HS-27A (cell line): Measurements from ENCODE around the gene UGGT1.

Experiments
- DNase-seq: peaks from one replicate; pipeline ENCODE4 v3.0.0-alpha.2; 2012; ENCODE audit warnings: low read depth, missing footprints

Gene UGGT1, protein sequence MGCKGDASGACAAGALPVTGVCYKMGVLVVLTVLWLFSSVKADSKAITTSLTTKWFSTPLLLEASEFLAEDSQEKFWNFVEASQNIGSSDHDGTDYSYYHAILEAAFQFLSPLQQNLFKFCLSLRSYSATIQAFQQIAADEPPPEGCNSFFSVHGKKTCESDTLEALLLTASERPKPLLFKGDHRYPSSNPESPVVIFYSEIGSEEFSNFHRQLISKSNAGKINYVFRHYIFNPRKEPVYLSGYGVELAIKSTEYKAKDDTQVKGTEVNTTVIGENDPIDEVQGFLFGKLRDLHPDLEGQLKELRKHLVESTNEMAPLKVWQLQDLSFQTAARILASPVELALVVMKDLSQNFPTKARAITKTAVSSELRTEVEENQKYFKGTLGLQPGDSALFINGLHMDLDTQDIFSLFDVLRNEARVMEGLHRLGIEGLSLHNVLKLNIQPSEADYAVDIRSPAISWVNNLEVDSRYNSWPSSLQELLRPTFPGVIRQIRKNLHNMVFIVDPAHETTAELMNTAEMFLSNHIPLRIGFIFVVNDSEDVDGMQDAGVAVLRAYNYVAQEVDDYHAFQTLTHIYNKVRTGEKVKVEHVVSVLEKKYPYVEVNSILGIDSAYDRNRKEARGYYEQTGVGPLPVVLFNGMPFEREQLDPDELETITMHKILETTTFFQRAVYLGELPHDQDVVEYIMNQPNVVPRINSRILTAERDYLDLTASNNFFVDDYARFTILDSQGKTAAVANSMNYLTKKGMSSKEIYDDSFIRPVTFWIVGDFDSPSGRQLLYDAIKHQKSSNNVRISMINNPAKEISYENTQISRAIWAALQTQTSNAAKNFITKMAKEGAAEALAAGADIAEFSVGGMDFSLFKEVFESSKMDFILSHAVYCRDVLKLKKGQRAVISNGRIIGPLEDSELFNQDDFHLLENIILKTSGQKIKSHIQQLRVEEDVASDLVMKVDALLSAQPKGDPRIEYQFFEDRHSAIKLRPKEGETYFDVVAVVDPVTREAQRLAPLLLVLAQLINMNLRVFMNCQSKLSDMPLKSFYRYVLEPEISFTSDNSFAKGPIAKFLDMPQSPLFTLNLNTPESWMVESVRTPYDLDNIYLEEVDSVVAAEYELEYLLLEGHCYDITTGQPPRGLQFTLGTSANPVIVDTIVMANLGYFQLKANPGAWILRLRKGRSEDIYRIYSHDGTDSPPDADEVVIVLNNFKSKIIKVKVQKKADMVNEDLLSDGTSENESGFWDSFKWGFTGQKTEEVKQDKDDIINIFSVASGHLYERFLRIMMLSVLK (N-terminal part only)

DNA sequence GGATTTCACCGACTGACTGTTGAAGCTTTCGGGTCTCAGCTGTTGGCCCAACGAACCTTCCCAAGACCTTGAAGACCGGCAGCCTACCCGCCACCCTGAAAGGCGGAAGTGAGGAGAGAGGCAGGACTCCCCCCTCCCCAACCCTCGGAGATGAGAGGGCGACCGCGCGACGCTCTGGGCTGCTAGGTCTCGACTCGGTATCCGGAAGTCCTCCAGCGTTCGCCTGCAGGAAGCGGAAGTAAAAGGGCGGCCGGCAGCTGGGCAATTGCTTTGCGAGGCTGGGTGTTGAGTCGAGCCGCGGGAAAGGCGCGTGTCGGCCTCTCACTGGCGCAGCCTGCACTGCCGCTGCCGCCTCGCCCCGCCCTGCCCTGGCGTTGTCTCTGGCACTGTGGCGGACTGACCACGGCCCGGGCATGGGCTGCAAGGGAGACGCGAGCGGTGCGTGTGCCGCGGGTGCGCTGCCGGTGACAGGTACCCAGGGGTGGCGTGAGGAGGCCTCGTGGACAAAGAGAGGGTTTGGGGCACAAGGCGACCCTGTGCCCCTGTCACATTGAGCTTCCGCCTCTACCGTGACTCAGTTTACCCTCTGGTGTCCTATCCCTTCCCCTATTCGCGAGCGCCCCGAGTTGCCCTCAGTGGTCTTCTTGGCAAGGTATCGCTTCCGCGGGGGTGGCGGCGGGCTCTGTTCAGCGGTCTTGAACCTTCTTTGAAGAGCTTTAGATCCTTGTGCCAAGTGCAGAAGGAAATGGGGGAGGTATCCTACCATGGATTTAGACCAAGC is at the start of gene UGGT1:
TSS of gene UGGT1 (plus strand) at position 256 of the 781 bp plus-strand sequence. CDS start at position 414, 158 bp downstream.
- peak; percentile 100 for DNase-seq

DNA sequence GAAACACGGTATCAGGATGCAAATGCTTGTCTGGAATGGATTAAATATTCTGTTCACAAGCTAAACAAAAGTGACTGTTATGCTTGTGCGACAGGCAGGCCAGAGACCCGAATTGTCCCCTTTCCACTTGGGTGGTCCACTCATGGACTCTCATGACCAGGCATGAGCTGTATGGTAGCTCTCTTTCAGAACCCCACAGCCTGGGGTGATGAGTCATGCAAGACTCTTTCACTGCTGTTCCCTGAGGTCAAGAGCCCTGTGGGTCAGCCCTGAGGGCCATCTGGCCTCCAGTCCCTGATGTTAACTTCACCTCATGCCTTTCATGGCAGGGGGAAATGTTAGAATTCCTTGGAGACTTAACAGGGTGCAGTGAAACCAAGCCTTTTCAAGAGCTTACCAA is 49.4 kb upstream of the UGGT1 start:
- no peak for DNase-seq

DNA sequence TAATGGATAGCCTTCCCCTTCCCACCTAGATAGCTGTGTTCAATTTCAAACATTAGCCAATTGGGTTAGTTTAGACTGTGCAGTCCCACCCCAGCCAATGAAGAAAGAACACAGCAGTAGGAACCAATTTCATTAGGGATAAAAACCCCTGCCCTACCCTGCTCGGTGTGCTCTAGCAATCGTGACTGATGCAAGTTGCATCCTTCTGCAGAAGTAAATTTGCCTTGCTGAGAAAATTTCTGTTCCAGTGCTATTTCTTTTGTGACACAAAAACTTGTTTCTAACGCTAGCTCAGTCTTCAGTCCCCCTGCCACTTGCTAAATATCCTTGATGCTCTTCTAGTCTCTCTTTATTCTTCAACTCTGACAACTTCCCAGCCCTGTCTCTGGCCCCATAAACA is 48.0 kb upstream of the UGGT1 start:
- no peak for DNase-seq

DNA sequence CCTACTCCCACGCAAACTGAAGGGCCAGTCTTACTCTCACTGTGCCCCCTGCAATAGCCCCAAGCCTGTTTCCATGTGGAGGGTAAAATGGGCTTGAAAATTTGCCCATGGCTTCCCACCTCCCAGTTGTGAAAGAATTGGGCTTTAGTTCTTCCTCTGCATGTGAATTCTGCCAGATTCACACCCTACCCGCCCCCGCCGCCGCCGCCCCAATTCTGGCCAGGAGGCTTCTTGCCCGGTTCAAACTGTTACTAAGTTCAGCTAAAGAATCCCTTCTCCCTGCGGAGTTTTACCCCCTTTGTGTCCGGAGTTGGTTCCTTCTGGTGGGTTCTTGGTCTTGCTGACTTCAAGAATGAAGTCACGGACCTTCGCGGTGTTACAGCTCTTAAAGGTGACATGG is 37.7 kb upstream of the UGGT1 start:
- no peak for DNase-seq

- DNase-seq = no peak
Observed at GRCh38 chr2:128054104-128054885, 36.7 kb upstream of the UGGT1 start.

DNA sequence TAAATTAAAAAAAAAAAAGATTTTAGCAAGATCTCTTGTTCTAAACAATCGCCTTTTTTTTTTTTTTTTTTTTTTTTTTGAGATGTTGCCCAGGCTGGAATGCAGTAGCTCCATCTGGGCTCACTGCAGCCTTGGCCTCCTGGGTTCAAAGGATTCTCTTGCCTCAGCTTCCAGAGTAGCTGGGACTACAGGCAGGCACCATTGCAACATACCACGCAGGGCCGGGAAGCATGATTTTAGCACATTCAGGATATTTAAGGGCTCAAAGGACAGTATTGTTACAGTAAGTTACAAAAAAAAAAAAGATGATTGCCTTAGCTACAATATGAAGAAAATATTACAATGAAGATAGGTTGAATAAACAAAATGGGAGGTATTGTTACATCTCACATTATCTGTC is 33.7 kb upstream of the UGGT1 start:
- no peak for DNase-seq

- no peak for DNase-seq
Observed at GRCh38 chr2:128058114-128058513, 32.9 kb upstream of the UGGT1 start.

DNA sequence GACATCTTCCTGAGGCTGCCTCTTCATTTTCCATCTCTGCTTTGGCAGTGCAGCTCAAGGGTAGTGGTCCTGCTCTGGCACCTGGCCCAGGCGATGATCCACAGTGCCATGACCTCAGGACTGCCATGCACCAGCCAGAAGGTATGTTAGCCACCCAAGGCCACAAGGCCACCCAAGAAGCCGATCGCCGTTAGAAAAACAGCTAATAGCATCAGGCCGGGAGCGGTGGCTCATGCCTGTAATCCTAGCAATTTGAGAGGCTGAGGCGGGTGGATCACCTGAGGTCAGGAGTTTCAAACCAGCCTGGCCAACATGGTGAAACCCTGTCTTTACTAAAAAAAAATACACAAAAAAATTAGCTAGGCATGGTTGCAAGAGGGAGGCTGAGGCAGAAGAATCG is 28.4 kb upstream of the UGGT1 start:
- no peak for DNase-seq

- DNase-seq = no peak
Observed at GRCh38 chr2:128064353-128064752, 26.6 kb upstream of the UGGT1 start.

DNA sequence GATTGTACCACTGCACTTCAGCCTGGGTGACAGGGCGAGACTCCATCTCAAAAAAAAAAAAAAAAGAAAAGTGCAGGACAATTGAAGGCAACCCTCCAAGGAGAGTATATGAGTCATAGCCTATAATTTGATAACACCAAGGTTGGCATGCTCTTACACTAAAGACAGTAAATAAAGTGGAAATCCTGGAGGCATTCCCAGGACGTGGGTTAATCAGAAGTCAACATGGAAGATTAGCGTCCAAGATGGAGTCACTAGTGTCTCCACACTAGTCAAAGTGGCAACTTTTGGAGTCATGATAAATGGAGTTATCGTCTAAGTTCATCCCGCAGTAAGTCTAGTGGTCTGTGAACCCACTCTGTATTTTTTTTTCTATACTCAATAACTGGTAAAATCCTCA is 21.2 kb upstream of the UGGT1 start:
- DNase-seq = no peak

GRCh38 chr2:128073278-128073677 is 17.7 kb upstream of the UGGT1 start:
- DNase-seq = no peak

DNA sequence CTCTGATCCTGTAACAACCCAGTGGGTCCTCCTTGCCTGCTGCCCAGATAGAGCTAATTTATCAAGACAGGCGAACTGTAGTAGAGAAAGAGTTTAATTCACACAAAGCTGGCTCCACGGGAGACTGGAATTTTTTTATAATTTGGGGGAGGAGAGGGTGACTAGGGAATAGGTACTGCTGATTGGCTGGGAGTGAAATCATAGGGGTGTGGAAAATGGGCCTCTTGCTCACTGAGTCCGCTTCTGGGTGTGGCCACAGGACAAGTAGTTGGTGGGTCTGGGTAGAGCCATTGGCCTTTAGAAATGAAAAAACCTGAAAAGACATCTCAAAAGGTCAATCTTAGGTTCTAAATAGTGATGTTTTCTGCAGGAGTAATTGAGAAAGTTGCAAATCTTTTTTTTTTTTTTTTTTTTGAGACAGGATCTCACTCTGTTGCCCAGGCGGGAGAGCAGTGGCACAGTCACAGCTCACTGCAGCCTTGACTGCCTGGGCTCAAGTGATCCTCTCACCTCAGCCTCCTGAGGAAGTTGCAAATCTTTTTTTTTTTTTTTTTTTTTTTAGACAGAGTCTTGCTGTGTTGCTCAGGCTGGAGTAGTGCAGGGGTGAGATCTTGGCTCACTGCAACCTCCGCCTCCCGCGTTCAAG is 14.4 kb upstream of the UGGT1 start:
- no peak for DNase-seq

- DNase-seq = no peak
Observed at GRCh38 chr2:128084757-128085156, 6.2 kb upstream of the UGGT1 start.

DNA sequence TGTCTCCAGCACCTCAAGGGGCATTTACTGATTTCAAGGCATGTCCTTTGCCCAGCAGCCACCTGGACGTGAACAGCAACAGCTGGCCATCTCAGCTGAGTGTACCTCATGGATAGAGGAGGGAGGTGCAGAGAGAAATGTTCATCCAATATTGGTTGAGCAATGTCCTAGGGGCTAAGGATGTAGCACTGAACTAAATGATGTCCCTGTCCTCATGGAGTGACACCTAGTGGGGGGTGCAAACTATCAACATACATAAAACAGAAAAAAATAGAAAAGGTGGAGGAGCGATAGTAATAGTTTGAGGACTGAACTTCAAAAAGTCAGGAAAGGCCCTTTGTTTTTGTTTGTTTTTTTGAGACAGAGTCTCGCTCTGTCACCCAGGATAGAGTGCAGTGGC is 4.8 kb upstream of the UGGT1 start:
- DNase-seq = no peak

GRCh38 chr2:128090575-128090944 is 440 bp upstream of the UGGT1 start:
- DNase-seq = no peak

- DNase-seq = peak; percentile 30
Observed at GRCh38 chr2:128091726-128092080, 703 bp downstream of the UGGT1 start.

DNA sequence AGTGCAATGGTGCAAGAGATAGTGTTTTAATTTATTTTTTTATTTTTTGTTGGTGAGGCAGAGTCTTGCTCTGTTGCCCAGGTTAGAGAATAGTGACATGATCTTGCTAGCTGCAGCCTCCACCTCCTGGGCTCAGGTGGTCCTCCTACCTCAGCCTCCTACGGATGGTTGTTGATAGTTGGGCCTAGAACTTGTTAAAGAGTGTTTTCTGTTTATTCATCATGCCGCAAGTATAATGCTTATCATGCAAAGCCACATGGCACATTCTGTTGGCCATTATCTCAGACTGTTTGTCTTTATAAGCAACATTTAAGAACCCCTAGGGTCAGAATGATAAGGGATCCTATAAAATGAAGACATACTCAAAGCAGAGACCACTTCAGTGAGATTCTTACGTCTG is 1.7 kb downstream of the UGGT1 start:
- no peak for DNase-seq

GRCh38 chr2:128093762-128094161 is 2.8 kb downstream of the UGGT1 start:
- DNase-seq = no peak

- no peak for DNase-seq
Observed at GRCh38 chr2:128095201-128095600, 4.2 kb downstream of the UGGT1 start.

DNA sequence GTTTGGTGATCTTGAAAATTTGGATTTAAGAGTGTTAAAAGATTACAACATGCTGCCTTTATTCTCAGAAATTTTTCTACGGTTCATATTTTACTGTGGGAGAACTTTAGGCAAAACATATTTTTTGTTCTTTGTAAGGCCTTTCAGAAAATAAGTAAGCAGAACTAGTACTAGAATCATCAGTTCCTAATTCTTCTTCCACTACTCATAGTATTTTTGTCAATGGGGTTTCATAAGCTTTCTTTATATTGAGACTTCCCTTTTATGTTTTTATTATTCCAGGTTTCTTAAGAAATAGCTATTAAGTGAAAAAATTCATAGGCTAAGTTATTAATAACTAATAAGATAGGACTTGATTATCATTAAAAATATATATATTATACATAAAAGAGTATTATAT is 12.4 kb downstream of the UGGT1 start:
- no peak for DNase-seq
